Fibroblast of skin of scalp (primary cell): ENCODE measurements around the gene MAJIN. TPM values are rescaled to one million over a fixed set of nuclear protein-coding genes. Genes with fewer than 3 reads are reported as not detected.
"Not testable (repeated sequence)": the region's sequence is repeated elsewhere in the genome, so short reads cannot be mapped to it uniquely, and the experiment has no call there.

Experiments used
- DNase-seq: peaks from one replicate; pipeline ENCODE4 v3.0.0-alpha.2; 2013
- polyA plus RNA-seq, 2 experiments: library from polyadenylated mRNA; unstranded; fragments of 120-200 nt; gene quantifications; one replicate each; pipeline ENCODE4 v1.2.1, GENCODE V29; 2013; ENCODE audit not compliant: insufficient read length in 2 of 2

Gene MAJIN
- polyA plus RNA-seq (2013, experiment 1 of 2; ENCODE audit: insufficient read length): not detected
- polyA plus RNA-seq (2013, experiment 2 of 2; ENCODE audit: insufficient read length): not detected

GRCh38 chr11:64971421-64972233 lies at the start of gene MAJIN:
MAJIN (minus strand) TSS chr11:64972108; CDS start chr11:64959405, 12,703 bp downstream.
- DNase-seq: peak; percentile 81

- no peak for DNase-seq
Measured at GRCh38 chr11:65021509-65021908, 49.6 kb upstream of the MAJIN start.

DNA sequence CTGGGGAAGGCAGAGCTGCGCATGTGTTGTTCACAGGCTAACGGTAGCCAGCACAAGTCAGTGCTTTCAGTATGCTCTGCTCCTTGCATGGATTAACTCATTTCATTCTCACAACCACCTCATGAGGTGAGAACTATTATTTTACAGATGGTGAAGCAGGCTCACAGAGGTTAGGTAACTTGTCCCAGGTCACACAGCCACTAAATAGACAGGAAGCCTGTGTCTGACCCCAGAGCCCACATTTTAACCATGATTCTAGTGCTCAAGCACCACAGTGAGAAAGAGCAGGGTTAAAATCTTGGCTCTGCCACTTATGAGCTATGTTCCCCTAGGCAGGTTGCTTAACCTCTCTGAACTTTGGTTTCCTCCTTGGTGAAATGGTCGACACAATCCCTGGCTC lies 49.1 kb upstream of the MAJIN start:
- no peak for DNase-seq

GRCh38 chr11:65019824-65020223 lies 47.9 kb upstream of the MAJIN start:
- no peak for DNase-seq

DNA sequence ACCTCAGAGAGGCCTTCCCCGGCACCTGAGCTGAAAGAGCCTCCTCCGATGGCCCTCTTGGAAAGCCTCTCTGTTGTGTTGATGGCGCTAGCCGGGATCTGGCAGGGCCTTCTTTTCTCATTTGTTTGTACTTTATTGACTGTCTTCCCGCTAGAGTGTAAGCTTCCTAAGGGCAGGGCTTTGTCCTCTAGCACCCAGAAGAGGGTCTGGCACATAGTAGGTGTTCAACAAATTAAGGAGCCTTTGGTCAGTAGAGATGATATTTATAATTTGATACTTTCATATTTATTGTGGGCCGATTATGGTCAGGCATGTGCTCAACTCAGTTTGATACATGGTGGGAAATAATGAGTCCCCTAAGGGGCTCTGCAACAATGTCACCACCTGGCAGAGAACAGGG lies 46.0 kb upstream of the MAJIN start:
- DNase-seq: no peak

DNA sequence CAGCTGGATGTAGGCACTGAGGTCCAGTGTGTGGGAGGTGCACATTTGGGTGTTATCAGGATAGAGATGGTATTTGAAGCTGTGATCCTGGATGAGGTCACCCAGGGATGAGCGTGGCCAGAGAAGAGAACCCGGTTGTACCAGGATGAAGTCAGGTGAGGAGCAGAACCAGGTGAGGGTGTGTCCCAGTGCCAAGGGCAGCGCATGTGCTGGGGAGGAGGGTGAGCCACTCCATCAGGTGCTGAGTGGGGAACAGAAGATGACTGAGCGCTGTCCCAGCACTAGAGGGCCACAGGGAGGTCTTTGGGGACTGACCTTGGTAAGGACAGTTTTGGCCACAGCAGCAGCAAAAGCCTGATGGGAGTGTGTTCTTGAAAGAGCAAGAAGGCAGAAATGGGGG lies 44.8 kb upstream of the MAJIN start:
- no peak for DNase-seq

GRCh38 chr11:65014726-65015227 lies 42.9 kb upstream of the MAJIN start:
- no peak for DNase-seq

- peak; percentile 93 for DNase-seq
Measured at GRCh38 chr11:65013888-65014725, 42.2 kb upstream of the MAJIN start, which contains the start of gene ARL2. ARL2 (plus strand) TSS chr11:65014160; CDS start chr11:65014208, 48 bp downstream.

GRCh38 chr11:65013130-65013887 lies 41.4 kb upstream of the MAJIN start:
- DNase-seq: peak; percentile 90

DNA sequence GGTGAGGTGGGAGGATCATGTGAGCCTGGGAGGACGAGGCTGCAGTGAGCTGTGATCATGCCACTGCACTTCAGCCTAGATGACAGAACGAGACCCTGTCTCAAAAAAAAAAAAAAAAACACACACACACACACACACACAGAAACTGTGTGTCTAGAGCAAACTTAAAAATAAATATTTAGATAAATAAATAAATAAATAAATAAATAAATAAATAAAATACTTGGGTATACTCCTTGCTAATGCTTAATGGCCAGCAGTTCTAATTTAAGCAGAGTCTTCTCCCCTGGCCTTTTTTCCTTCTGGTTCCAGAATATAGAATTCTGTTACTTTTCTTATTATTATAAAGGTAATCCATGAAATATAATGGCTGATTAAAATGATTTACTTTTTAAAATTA lies 37.0 kb upstream of the MAJIN start:
- no peak for DNase-seq

GRCh38 chr11:65008016-65008415 lies 36.1 kb upstream of the MAJIN start:
- DNase-seq: no peak

- DNase-seq: not testable (repeated sequence)
Measured at GRCh38 chr11:65003968-65004367, 32.1 kb upstream of the MAJIN start.

DNA sequence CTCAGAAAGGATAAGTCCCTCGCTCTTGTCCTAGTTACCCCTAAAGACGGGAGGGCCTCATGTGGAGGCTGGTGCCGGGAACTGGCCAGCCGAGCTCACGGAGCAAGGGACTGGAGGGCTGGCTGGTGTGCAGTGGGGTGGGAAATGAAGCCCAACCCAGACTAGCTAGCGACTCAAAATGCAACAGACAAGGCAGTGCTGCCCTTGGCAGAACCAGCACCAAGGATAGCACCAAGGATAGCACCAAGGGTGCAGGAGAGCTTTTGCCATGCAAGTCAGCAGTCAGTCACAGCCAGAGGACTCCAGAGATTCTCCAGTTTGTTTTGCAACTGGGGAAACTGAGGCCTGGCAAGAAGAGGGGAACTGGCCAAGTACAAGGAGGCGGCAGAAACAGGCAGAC lies 31.4 kb upstream of the MAJIN start:
- DNase-seq: peak; percentile 42

DNA sequence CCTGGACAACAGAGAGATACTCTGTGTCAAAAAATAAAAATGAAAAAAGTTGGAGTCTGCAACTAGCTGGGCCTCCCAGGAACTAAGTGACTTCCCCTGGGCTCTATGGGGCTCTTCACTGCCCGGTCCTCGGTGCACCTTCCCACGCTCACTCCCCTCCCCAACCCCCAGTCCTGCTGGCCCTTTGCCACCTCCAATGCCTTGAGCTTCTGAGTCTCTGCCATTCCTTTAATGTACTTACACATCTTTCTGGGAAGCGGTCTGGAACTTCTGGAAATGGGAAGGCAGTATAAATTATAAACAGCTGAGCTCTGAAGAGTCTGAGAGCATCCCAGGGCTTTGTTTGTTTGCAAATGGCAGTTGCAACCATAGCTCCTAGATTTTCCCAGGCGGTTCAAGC lies 30.8 kb upstream of the MAJIN start:
- DNase-seq: peak; percentile 4

- no peak for DNase-seq
Measured at GRCh38 chr11:64999478-64999877, 27.6 kb upstream of the MAJIN start.

- DNase-seq: no peak
Measured at GRCh38 chr11:64998690-64999431, 27.0 kb upstream of the MAJIN start.

GRCh38 chr11:64998141-64998540 lies 26.2 kb upstream of the MAJIN start:
- DNase-seq: no peak

- peak; percentile 65 for DNase-seq
Measured at GRCh38 chr11:64996710-64997380, 24.9 kb upstream of the MAJIN start, which contains the start of gene BATF2. BATF2 (minus strand) TSS chr11:64996971; CDS start chr11:64996914, 57 bp downstream.

GRCh38 chr11:64996327-64996709 lies 24.4 kb upstream of the MAJIN start:
- no peak for DNase-seq

DNA sequence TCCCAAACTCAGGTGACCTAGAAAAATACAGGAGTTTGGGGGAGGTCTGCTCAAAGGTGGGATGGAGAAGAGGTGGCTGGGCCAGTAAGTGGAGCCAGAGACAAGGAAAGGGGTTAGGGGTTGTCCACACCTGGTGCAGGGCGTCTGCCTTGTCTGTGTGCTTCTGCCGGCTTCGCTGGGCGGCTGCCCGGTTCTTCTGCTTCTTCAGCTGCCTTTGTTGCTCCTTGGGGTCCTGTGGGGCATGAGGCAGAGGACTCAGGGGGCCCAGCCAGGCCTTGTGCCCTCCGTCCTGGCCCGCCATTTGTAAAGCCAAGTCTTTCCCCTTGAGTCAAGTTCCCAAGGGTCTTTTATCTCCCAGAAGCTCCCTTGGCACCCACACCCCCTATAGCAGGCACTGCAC lies 22.4 kb upstream of the MAJIN start:
- no peak for DNase-seq
